HG02884 (cell line): ENCODE measurements around the gene ACTL6A.

ENCODE experiments used
- ATAC-seq: cut with Tn5 transposase; IDR thresholded peaks from one replicate; pipeline ENCODE4 v1.9.1; 2021; ENCODE audit warnings: mild to moderate bottlenecking, moderate library complexity; ENCODE audit not compliant: unreplicated experiment

The ACTL6A gene

DNA sequence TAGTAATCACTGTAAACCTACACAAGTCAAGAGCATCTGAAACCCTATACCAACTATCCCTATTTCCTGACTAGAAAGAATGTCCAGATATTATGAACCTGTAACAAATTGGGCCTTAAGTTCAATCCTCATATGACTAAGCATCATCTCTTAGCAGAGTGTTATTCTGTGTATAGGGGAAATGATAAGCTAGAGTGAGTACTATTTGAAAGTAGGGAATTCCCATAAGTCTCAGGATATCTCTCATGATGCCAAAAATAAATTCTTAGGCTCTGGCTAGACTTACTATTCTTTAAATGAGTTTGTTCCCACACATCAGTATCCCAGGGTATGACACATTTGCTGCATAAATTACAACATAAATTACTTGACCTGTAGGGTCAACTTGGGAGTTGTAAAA is 26.4 kb downstream of the ACTL6A start:
- ATAC-seq: peak; percentile 81

- no peak for ATAC-seq
Measured at GRCh38 chr3:179590669-179591068, 27.9 kb downstream of the ACTL6A start.

GRCh38 chr3:179591313-179591712 is 28.6 kb downstream of the ACTL6A start:
- ATAC-seq: no peak

GRCh38 chr3:179599531-179599930 is 36.8 kb downstream of the ACTL6A start:
- ATAC-seq: no peak

GRCh38 chr3:179603321-179603720 is 40.6 kb downstream of the ACTL6A start:
- no peak for ATAC-seq

DNA sequence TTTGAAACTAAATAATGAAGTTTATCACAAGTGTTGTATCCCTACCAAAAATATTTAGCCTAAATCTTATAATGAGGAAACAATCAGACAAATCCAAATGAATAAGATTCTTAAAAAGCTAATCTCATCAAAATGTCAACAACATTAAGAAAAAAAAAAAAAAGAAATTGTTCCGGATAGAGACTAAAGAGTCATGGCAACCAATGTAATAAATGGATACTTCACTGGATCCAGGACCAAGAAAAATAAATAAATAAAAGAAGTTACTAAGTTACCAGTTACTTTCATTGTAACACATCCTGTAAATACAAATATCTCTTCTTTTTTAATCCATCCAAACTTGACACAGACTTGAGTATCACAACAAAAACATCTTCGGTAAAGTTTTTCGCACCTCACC is 41.1 kb downstream of the ACTL6A start:
- no peak for ATAC-seq

- peak; percentile 94 for ATAC-seq
Measured at GRCh38 chr3:179604321-179605078, 41.8 kb downstream of the ACTL6A start, which contains the start of the genes MRPL47 and NDUFB5. TSS of gene MRPL47 (minus strand) at chr3:179604638. CDS start at chr3:179604624, 14 bp downstream. TSS of gene NDUFB5 (plus strand) at chr3:179604794. CDS start at chr3:179604816, 22 bp downstream.

DNA sequence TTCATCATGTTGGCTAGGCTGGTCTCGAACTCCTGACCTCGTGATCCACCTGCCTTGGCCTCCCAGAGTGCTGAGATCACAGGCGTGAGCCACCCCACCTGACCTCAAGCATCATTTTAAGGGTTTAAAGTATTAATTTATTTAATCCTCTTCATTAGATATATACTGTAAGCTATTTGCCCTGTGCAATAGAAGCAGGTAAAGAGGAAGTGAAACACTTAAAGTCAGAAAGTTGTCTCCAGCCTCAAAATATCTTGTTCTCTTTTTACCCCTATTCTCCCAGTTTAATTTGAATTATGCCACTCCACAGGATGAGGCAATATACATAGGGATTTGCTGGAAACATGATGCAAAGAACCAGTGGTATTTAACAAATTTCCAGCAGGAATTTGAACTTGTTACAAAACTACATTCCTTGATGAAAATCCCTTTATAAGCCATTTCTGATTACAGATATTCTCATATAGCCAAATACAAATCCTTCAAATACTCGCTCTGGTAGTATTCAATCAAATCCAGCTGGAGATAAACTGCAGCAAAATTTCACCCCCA is 43.9 kb downstream of the ACTL6A start:
- no peak for ATAC-seq

GRCh38 chr3:179608931-179609720 is 46.4 kb downstream of the ACTL6A start:
- peak; percentile 61 for ATAC-seq

DNA sequence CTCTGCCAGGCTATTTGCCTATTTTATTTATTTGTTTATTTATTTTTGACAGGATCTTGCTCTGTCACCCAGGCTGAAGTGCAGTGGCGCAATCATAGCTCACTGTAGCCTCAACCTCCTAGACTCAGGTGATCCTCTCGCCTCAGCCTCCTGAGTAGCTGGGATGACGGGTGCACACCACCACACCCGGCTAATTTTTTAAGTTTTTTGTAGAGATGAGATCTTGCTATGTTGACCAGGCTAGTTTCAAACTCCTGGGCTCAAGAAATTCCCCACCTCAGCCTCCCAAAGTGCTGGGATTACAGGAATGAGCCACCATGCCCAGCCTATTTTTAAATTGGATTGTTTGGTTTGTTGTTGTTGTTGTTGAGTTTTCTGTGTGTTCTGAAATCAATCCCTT is 47.3 kb downstream of the ACTL6A start:
- no peak for ATAC-seq

DNA sequence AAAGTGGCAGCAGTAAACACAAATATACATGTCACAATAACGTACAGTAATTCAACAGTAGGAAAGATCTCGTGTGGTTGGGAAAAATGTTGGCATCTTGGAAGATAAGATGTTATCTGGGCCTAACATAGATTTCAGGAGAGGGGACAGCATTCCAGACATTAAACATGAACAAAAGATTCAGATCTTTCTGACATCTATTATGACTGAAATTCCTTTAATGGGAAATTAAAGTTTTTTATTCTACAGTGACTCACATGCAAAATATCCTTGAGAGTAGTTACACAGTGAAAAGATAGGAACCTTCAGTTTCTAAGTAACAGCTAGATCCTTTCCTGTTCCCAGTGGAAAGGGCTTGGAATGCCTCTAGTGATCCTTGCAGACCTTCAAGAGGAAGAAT is 51.1 kb downstream of the ACTL6A start:
- no peak for ATAC-seq

GRCh38 chr3:179615458-179616173 is 52.9 kb downstream of the ACTL6A start:
- ATAC-seq: no peak

DNA sequence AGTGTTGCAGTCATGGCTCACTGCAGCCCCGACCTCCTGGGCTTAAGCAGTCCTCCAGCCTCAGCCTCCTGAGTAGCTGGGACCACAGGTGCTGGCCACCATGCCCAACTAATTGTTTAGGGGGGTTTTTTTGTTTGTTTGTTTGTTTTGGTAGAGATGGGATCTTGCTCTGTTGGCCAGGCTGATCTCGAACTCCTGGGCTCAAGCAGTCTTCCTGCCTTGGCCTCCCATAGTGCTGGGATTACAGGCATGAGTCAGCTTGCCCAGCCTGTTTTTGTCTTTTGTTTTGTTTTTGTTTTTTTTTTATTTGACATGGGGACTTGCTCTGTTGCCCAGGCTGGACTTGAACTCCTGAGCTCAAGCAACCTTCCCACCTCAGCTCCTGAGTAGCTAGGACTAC is 59.3 kb downstream of the ACTL6A start:
- no peak for ATAC-seq

GRCh38 chr3:179624451-179624850 is 61.7 kb downstream of the ACTL6A start:
- ATAC-seq: no peak

- ATAC-seq: no peak
Measured at GRCh38 chr3:179630753-179631451, 68.2 kb downstream of the ACTL6A start.
